D721Med (cell line): ENCODE data around the gene PAAF1.

Experiments
- DNase-seq: peaks from one replicate; pipeline ENCODE4 v3.0.0; 2011; ENCODE audit warnings: low spot score; ENCODE audit not compliant: insufficient read length
- FAIRE-seq: peaks from 2 replicates; lab custom pipeline; 2011; peaks lifted over from hg19 to GRCh38; lab: Jason Lieb, UNC
- CTCF ChIP-seq: IDR thresholded peaks from 2 replicates; pipeline ENCODE4 v1.5.1; 2012; ENCODE audit warnings: mild to moderate bottlenecking, control low read depth; ENCODE audit not compliant: insufficient read depth; ENCODE audit errors: missing control alignments

Gene PAAF1

GRCh38 chr11:73883856-73884255, 7.1 kb downstream of the PAAF1 start:
- no peak for DNase-seq
- TF ChIP-seq CTCF: no peak
- no peak for FAIRE-seq

- FAIRE-seq (no peak), DNase-seq (no peak)
- TF ChIP-seq CTCF: no peak
These were observed 11.4 kb downstream of the PAAF1 start for GRCh38 chr11:73888244-73888643.

- DNase-seq (no peak), FAIRE-seq (no peak)
- no peak for TF ChIP-seq CTCF
These were observed 12.2 kb downstream of the PAAF1 start for GRCh38 chr11:73889019-73889418.

- no peak for DNase-seq
- no peak for FAIRE-seq
- TF ChIP-seq CTCF: no peak
These were observed 12.7 kb downstream of the PAAF1 start for GRCh38 chr11:73889536-73889935.

GRCh38 chr11:73893041-73893440, 16.2 kb downstream of the PAAF1 start:
- TF ChIP-seq CTCF: no peak
- FAIRE-seq (no peak), DNase-seq (no peak)

GRCh38 chr11:73894725-73895335, 18.0 kb downstream of the PAAF1 start:
- FAIRE-seq (no peak), DNase-seq (no peak)
- no peak for TF ChIP-seq CTCF

GRCh38 chr11:73902303-73902702, 25.5 kb downstream of the PAAF1 start:
- no peak for TF ChIP-seq CTCF

More at GRCh38 chr11:73902303-73902702, 25.5 kb downstream of the PAAF1 start:
- FAIRE-seq (no peak), DNase-seq (no peak)
